Measurements from ENCODE around the gene RXFP2. TPM values are rescaled to one million over a fixed set of nuclear protein-coding genes. Genes with fewer than 3 reads are reported as not detected.

RXFP2 gene
- total and polyA plus RNA-seq, 12 donors, result 0.04 to 0.55 (median 0.37) TPM; not detected in 4

DNA sequence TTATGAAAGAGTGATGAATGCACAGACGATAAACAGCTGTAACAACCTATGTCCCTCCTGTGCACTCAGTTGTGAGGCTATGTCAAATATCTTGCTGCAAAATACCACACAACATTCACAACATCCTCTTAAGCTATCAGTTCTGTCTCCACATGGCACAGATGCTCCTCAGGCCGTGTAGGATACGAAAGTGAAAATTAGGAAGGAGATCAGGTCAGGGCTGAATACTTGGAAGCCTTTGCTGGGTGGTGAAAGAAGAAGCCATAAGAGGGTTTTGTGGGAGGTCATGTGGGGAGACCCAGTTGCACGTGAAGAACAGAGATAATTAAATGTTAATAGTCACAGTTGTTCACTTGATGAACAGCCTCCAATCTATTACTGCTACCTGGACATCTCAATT is 58.9 kb downstream of the RXFP2 start:
- no peak for TF ChIP-seq POLR2A (IDR thresholded peaks at IDR 0.05)
- TF ChIP-seq, protein P1, sequence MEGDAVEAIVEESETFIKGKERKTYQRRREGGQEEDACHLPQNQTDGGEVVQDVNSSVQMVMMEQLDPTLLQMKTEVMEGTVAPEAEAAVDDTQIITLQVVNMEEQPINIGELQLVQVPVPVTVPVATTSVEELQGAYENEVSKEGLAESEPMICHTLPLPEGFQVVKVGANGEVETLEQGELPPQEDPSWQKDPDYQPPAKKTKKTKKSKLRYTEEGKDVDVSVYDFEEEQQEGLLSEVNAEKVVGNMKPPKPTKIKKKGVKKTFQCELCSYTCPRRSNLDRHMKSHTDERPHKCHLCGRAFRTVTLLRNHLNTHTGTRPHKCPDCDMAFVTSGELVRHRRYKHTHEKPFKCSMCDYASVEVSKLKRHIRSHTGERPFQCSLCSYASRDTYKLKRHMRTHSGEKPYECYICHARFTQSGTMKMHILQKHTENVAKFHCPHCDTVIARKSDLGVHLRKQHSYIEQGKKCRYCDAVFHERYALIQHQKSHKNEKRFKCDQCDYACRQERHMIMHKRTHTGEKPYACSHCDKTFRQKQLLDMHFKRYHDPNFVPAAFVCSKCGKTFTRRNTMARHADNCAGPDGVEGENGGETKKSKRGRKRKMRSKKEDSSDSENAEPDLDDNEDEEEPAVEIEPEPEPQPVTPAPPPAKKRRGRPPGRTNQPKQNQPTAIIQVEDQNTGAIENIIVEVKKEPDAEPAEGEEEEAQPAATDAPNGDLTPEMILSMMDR (IDR thresholded peaks at IDR 0.05), result no peak
- Histone ChIP-seq H3K27me3 (no peaks in the 10 kb centered on the region), H3K9me3 (replicated peaks in 1 of 3) (no peaks in the 10 kb centered on the region), H3K4me1 (replicated peaks in 1 of 2) (no peaks in the 10 kb centered on the region), H3K36me3 (replicated peaks in 1 of 2) (no peaks in the 10 kb centered on the region), H3K27ac (no peak overlapping the region), H3K4me3 (no peak overlapping the region)
- WGBS, 4 donors, result 54 to 71% (median 61%) methylated on average over 4 of the region's 4 CpGs
- no peak for DNase-seq
- intact Hi-C loops (cut with DNase I), result no loop called here

DNA sequence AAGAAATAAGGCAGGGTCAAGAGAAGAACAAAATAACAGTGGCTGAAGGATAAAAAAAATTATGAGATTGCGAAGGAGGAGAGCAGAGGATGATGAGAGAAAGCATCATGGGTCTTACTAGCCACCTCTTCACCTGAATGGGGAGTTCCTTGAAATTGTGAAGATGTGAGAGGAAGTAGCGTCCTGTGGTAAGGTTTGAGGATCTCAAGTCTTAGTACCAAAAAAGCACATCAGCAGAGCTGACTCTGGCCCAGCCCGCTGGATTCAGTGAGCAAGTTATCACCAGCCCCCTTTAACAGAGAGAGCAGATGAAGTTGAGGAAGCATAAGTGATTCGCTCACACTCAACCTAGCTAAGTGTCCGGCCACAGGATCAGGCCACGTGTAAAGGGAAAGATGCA is 61.8 kb downstream of the RXFP2 start:
- H3K27ac ChIP-seq, result no peak overlapping the region
- H3K9me3 ChIP-seq (replicated peaks in 1 of 3), result no peaks in the 10 kb centered on the region
- DNase-seq, result no peak
- no peaks in the 10 kb centered on the region for H3K27me3 ChIP-seq
- intact Hi-C loops (cut with DNase I), result no loop called here
- H3K4me3 ChIP-seq, result no peak overlapping the region
- WGBS, 4 donors, result 69 to 87% (median 80%) methylated on average over 6 of the region's 6 CpGs
- no peaks in the 10 kb centered on the region for H3K36me3 ChIP-seq (replicated peaks in 1 of 2)
- H3K4me1 ChIP-seq (replicated peaks in 1 of 2), result no peaks in the 10 kb centered on the region
- no peak for TF ChIP-seq POLR2A (IDR thresholded peaks at IDR 0.05)
- TF ChIP-seq, protein P1 (IDR thresholded peaks at IDR 0.05), result no peak

DNA sequence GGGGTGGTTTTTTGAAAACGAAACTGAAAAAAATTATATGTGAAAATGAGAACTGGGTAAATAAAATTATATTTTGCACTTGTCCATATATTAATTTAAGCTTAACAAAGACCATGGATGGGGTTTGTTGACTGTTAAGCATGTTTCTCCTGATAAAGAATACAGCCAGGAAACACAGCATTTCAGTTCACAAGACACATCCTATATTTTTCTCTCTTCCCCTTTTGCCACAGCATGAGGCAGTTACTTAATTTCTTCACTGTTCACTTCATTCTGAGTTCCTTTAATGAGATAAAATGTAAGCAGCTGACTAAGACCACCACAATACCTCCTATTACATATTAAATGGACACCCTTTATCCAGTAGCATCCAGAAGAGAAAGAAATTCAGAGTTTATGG is 64.0 kb downstream of the RXFP2 start:
- Histone ChIP-seq H3K27me3 (no peaks in the 10 kb centered on the region), H3K27ac (no peak overlapping the region), H3K36me3 (replicated peaks in 1 of 2) (no peaks in the 10 kb centered on the region), H3K9me3 (replicated peaks in 1 of 3) (no peaks in the 10 kb centered on the region), H3K4me3 (no peak overlapping the region), H3K4me1 (replicated peaks in 1 of 2) (no peaks in the 10 kb centered on the region)
- 42 to 58% (median 52%) methylated on average over 1 of the region's 1 CpG for WGBS, 4 donors
- intact Hi-C loops (cut with DNase I), result no loop called here
- TF ChIP-seq, protein P1 (IDR thresholded peaks at IDR 0.05), result no peak
- DNase-seq, result no peak

DNA sequence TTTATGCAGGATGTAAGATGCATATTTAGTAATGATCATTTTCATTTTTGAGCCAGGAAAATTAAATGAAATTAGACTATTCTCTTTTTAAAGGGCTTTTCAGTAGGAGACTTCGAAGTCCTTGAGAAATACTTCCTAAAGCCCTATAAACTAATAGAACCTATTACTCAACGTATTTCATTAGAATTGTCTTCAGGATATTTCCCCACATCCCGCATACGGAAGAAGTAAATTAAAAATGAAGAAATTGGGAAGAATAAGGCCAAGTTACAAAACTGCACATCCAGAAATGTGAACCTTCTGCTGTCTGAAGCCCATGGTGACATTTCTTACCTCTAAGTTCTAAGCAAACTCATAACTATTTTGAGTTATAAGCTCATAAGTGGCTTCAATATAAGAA is 66.5 kb downstream of the RXFP2 start:
- 71 to 90% (median 79%) methylated on average over 4 of the region's 4 CpGs for WGBS, 4 donors
- Histone ChIP-seq H3K27ac (no peak overlapping the region), H3K4me1 (replicated peaks in 1 of 2) (no peaks in the 10 kb centered on the region), H3K4me3 (no peak overlapping the region), H3K36me3 (replicated peaks in 1 of 2) (no peaks in the 10 kb centered on the region), H3K9me3 (replicated peaks in 1 of 3) (no peaks in the 10 kb centered on the region), H3K27me3 (no peaks in the 10 kb centered on the region)
- DNase-seq, result no peak
- intact Hi-C loops (cut with DNase I), result no loop called here
- TF ChIP-seq, protein P1 (IDR thresholded peaks at IDR 0.05), result no peak
